CD4-positive, alpha-beta T cell treated with Interleukin-17A for 4 hours (primary cell): ENCODE results near the gene CEMIP.

Source experiments
- DNase-seq: peaks from one replicate; pipeline ENCODE4 v3.0.0-alpha.2; 2020; ENCODE audit warnings: mixed read lengths

CEMIP gene

GRCh38 chr15:80778964-80779657 lies at the start of gene CEMIP:
TSS of gene CEMIP (plus strand) at chr15:80779370. CDS start at chr15:80873880, 94,510 bp downstream.
- DNase-seq = peak; percentile 23

- no peak for DNase-seq
Measured at GRCh38 chr15:80730387-80730786, 48.8 kb upstream of the CEMIP start.

GRCh38 chr15:80730926-80731325 lies 48.2 kb upstream of the CEMIP start:
- no peak for DNase-seq

GRCh38 chr15:80732167-80732566 lies 47.0 kb upstream of the CEMIP start:
- no peak for DNase-seq

GRCh38 chr15:80732818-80733217 lies 46.4 kb upstream of the CEMIP start:
- DNase-seq = no peak

GRCh38 chr15:80733460-80733859 lies 45.7 kb upstream of the CEMIP start:
- DNase-seq = no peak

GRCh38 chr15:80735344-80735743 lies 43.8 kb upstream of the CEMIP start:
- DNase-seq = no peak

GRCh38 chr15:80736560-80736959 lies 42.6 kb upstream of the CEMIP start:
- no peak for DNase-seq

- no peak for DNase-seq
Measured at GRCh38 chr15:80739919-80740318, 39.3 kb upstream of the CEMIP start.

- no peak for DNase-seq
Measured at GRCh38 chr15:80742081-80742480, 37.1 kb upstream of the CEMIP start.

- DNase-seq = no peak
Measured at GRCh38 chr15:80743189-80743833, 35.9 kb upstream of the CEMIP start.

GRCh38 chr15:80744415-80744814 lies 34.8 kb upstream of the CEMIP start:
- no peak for DNase-seq

GRCh38 chr15:80744826-80745225 lies 34.3 kb upstream of the CEMIP start:
- DNase-seq = no peak

- no peak for DNase-seq
Measured at GRCh38 chr15:80745888-80746287, 33.3 kb upstream of the CEMIP start.

GRCh38 chr15:80747317-80748053 lies 31.7 kb upstream of the CEMIP start:
- DNase-seq = no peak

GRCh38 chr15:80749589-80749988 lies 29.6 kb upstream of the CEMIP start:
- DNase-seq = no peak

GRCh38 chr15:80750575-80750974 lies 28.6 kb upstream of the CEMIP start:
- DNase-seq = no peak

- DNase-seq = no peak
Measured at GRCh38 chr15:80752204-80752603, 27.0 kb upstream of the CEMIP start.

GRCh38 chr15:80753161-80753560 lies 26.0 kb upstream of the CEMIP start:
- DNase-seq = no peak

- DNase-seq = no peak
Measured at GRCh38 chr15:80754014-80754413, 25.2 kb upstream of the CEMIP start.

- DNase-seq = no peak
Measured at GRCh38 chr15:80755885-80756284, 23.3 kb upstream of the CEMIP start.

- no peak for DNase-seq
Measured at GRCh38 chr15:80758130-80758745, 20.9 kb upstream of the CEMIP start.

GRCh38 chr15:80760960-80761359 lies 18.2 kb upstream of the CEMIP start:
- no peak for DNase-seq

GRCh38 chr15:80761754-80762153 lies 17.4 kb upstream of the CEMIP start:
- no peak for DNase-seq
